Mucosa of stomach (tissue), 1 donor: ENCODE results near the gene SAG.
"Not testable (repeated sequence)": the region's sequence is repeated elsewhere in the genome, so short reads cannot be mapped to it uniquely, and the experiment has no call there.

ENCODE experiments used
- H3K27me3 ChIP-seq: one replicate; pipeline ENCODE4 v1.7.0; 2013; ENCODE audit warnings: mild to moderate bottlenecking, low read length; ENCODE audit not compliant: control insufficient read depth, insufficient read depth
- H3K36me3 ChIP-seq: one replicate; pipeline ENCODE4 v1.7.0; 2013; ENCODE audit warnings: low read length; ENCODE audit not compliant: control insufficient read depth, insufficient read depth
- H3K4me1 ChIP-seq: one replicate; pipeline ENCODE4 v1.7.0; 2013; ENCODE audit warnings: mild to moderate bottlenecking, low read length; ENCODE audit not compliant: control insufficient read depth, insufficient read depth
- H3K4me3 ChIP-seq: one replicate; pipeline ENCODE4 v1.7.0; 2013; ENCODE audit warnings: low read length
- H3K9ac ChIP-seq: one replicate; pipeline ENCODE4 v1.7.0; 2013; ENCODE audit warnings: mild to moderate bottlenecking, low read length, moderate library complexity
- H3K9me3 ChIP-seq: one replicate; pipeline ENCODE4 v1.7.0; 2013; ENCODE audit warnings: mild to moderate bottlenecking, low read length, moderate library complexity; ENCODE audit not compliant: control insufficient read depth
- donor health status: Pancreatic carcinoma.

SAG gene

GRCh38 chr2:233319256-233319655, 11.6 kb downstream of the SAG start:
- H3K9ac ChIP-seq, result no peak overlapping the region
- no peaks in the 10 kb centered on the region for H3K36me3 ChIP-seq
- no peak overlapping the region for H3K4me3 ChIP-seq
- H3K27me3 ChIP-seq, result peaks cover 11% of the 10 kb centered on the region
- H3K4me1 ChIP-seq, result no peaks in the 10 kb centered on the region
- no peaks in the 10 kb centered on the region for H3K9me3 ChIP-seq

GRCh38 chr2:233320470-233320869, 12.9 kb downstream of the SAG start:
- H3K9me3 ChIP-seq, result no peaks in the 10 kb centered on the region
- H3K27me3 ChIP-seq, result peaks cover 11% of the 10 kb centered on the region
- H3K4me3 ChIP-seq, result no peak overlapping the region
- H3K4me1 ChIP-seq, result no peaks in the 10 kb centered on the region
- H3K9ac ChIP-seq, result no peak overlapping the region
- no peaks in the 10 kb centered on the region for H3K36me3 ChIP-seq

GRCh38 chr2:233321166-233321565, 13.6 kb downstream of the SAG start:
- Histone ChIP-seq H3K9me3 (no peaks in the 10 kb centered on the region), H3K36me3 (no peaks in the 10 kb centered on the region), H3K4me1 (no peaks in the 10 kb centered on the region), H3K4me3 (no peak overlapping the region), H3K27me3 (peaks cover 11% of the 10 kb centered on the region), H3K9ac (no peak overlapping the region)

GRCh38 chr2:233323851-233324250, 16.2 kb downstream of the SAG start:
- Histone ChIP-seq H3K4me3 (no peak overlapping the region), H3K9ac (no peak overlapping the region), H3K9me3 (no peaks in the 10 kb centered on the region), H3K36me3 (no peaks in the 10 kb centered on the region), H3K4me1 (no peaks in the 10 kb centered on the region), H3K27me3 (peaks cover 11% of the 10 kb centered on the region)

- Histone ChIP-seq H3K4me1 (no peaks in the 10 kb centered on the region), H3K36me3 (no peaks in the 10 kb centered on the region), H3K9ac (no peak overlapping the region), H3K9me3 (no peaks in the 10 kb centered on the region), H3K27me3 (peaks cover 7% of the 10 kb centered on the region), H3K4me3 (no peak overlapping the region)
Observed at GRCh38 chr2:233325256-233325655, 17.6 kb downstream of the SAG start.

GRCh38 chr2:233325814-233326213, 18.2 kb downstream of the SAG start:
- Histone ChIP-seq H3K36me3 (no peaks in the 10 kb centered on the region), H3K9me3 (no peaks in the 10 kb centered on the region), H3K4me3 (no peak overlapping the region), H3K4me1 (no peaks in the 10 kb centered on the region), H3K9ac (no peak overlapping the region), H3K27me3 (peaks cover 3% of the 10 kb centered on the region)

GRCh38 chr2:233326500-233326899, 18.9 kb downstream of the SAG start:
- no peak overlapping the region for H3K4me3 ChIP-seq
- H3K9me3 ChIP-seq, result no peaks in the 10 kb centered on the region
- no peak overlapping the region for H3K9ac ChIP-seq
- H3K36me3 ChIP-seq, result no peaks in the 10 kb centered on the region
- no peaks in the 10 kb centered on the region for H3K27me3 ChIP-seq
- no peaks in the 10 kb centered on the region for H3K4me1 ChIP-seq

- Histone ChIP-seq H3K9me3 (no peaks in the 10 kb centered on the region), H3K4me3 (no peak overlapping the region), H3K27me3 (no peaks in the 10 kb centered on the region), H3K36me3 (no peaks in the 10 kb centered on the region), H3K4me1 (no peaks in the 10 kb centered on the region), H3K9ac (no peak overlapping the region)
Observed at GRCh38 chr2:233328922-233329321, 21.3 kb downstream of the SAG start.

- Histone ChIP-seq H3K36me3 (no peaks in the 10 kb centered on the region), H3K4me3 (no peak overlapping the region), H3K27me3 (no peaks in the 10 kb centered on the region), H3K9me3 (no peaks in the 10 kb centered on the region), H3K9ac (no peak overlapping the region), H3K4me1 (no peaks in the 10 kb centered on the region)
Observed at GRCh38 chr2:233329489-233330135, 22.0 kb downstream of the SAG start.

GRCh38 chr2:233331536-233331935, 23.9 kb downstream of the SAG start:
- Histone ChIP-seq H3K4me1 (no peaks in the 10 kb centered on the region), H3K4me3 (no peak overlapping the region), H3K9ac (no peak overlapping the region), H3K9me3 (no peaks in the 10 kb centered on the region), H3K36me3 (no peaks in the 10 kb centered on the region), H3K27me3 (no peaks in the 10 kb centered on the region)

- no peaks in the 10 kb centered on the region for H3K27me3 ChIP-seq
- H3K36me3 ChIP-seq, result no peaks in the 10 kb centered on the region
- no peak overlapping the region for H3K9ac ChIP-seq
- H3K9me3 ChIP-seq, result no peaks in the 10 kb centered on the region
- no peaks in the 10 kb centered on the region for H3K4me1 ChIP-seq
- no peak overlapping the region for H3K4me3 ChIP-seq
Observed at GRCh38 chr2:233332125-233332524, 24.5 kb downstream of the SAG start.

- Histone ChIP-seq H3K4me3 (no peak overlapping the region), H3K4me1 (peaks cover 10% of the 10 kb centered on the region), H3K9me3 (no peaks in the 10 kb centered on the region), H3K27me3 (no peaks in the 10 kb centered on the region), H3K9ac (no peak overlapping the region), H3K36me3 (no peaks in the 10 kb centered on the region)
Observed at GRCh38 chr2:233334915-233335314, 27.3 kb downstream of the SAG start.

GRCh38 chr2:233336091-233336490, 28.5 kb downstream of the SAG start:
- not testable (repeated sequence) for H3K4me1 ChIP-seq, H3K36me3 ChIP-seq, H3K9ac ChIP-seq, H3K9me3 ChIP-seq, H3K4me3 ChIP-seq, H3K27me3 ChIP-seq
